ENCODE measurements around the gene GCDH.
"Not testable (repeated sequence)": the region's sequence is repeated elsewhere in the genome, so short reads cannot be mapped to it uniquely, and the experiment has no call there.

The GCDH gene

DNA sequence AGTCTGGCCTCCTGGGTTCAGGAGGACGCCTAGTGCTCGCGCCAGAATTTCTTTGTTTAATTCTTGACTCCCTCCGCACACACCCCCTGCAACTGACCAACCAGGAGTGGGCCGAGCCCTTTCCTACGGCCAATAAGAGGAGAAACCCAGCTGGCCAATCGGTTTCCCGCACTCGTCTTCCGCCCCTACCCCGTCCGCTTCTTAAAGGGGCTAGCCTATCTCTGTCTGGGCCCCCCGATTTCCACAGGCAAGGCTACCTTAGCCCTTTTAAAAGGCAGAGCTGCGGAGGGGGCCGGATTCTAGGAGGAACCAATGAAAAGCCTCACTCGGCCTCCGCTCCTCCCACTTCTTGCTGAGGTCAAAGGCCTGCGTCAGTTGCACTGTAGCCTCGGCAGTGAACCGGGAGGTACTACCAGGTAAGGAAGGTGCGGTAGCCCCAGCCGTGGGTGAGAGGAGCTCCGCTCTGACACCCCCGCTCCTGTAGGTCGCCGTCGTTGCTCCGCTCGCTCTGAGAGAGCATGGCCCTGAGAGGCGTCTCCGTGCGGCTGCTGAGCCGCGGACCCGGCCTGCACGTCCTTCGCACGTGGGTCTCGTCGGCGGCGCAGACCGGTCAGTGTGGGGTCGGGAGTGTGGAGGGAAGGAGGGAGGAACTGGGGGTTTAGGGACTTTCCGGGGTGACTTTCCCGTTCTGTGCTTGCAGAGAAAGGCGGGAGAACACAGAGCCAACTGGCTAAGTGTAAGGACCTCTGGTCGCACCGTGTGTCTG, at the start of gene GCDH:
Gene GCDH (plus strand): TSS at position 374 of the 766 bp plus-strand sequence. CDS start 145 bp downstream, at position 519.
- peak; percentile 100 for DNase-seq (ENCODE audit: low read depth)

GRCh38 chr19:12842511-12842910, 48.4 kb upstream of the GCDH start:
- no peak for DNase-seq (ENCODE audit: low read depth)

DNA sequence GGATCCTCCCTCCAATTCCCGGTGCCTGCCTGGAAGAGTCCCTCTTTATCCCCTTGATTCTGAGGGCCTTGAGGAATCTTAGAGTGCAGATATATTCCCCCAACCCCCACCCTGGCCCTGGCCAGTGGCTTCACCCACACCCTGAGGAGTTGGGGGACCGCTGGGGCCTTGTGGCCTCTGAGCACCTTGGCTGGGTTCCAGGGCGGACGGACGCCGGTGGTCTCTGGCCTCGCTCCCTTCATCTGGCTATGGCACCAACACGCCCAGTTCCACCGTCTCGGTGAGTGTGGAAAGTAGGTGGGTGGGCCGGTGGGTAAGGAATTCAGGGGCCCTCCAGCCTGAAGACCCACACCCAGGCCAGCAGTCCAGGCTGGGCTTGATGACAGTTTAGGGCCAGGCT, 47.6 kb upstream of the GCDH start:
- no peak for DNase-seq (ENCODE audit: low read depth)

DNA sequence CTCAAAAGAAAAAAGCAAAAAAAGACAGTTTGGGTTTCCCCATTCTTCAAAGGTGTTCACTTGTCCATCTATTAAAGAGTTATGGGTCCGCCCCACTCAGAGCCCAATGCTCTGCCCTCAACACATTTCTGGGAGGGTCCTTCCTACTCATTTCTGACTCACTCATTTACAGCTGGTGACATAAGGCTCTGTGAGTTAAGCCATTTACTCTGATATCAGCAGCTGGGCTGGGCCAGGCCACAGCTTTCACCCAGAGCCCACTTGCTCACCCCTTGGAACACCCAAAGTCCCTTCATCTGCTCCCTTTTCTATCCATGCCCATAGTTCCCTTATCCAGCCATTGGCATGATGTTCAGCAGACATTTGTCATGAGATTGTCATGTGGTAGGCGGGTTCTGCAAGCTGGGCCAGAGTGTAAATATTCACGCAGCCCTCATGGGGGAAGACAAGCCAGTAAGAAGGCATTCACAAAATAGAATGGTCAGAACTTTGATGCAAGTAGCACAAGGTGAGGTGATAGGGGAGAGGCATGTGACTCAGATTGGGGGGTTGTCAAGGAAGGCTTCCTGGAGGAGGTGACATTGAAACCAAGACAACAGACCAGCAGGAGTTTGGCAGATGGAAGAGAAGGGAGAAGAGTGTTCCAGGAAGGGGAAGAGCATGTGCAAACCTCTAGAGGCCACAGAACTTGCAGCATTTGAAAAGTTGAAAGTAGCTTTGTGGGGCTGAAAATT, 46.8 kb upstream of the GCDH start:
- no peak for DNase-seq (ENCODE audit: low read depth)

- not testable (repeated sequence) for DNase-seq (ENCODE audit: low read depth)
Measured at GRCh38 chr19:12846613-12847012, 44.3 kb upstream of the GCDH start.

GRCh38 chr19:12847159-12848139, 43.5 kb upstream of the GCDH start:
- peak; percentile 90 for DNase-seq (ENCODE audit: low read depth)

DNA sequence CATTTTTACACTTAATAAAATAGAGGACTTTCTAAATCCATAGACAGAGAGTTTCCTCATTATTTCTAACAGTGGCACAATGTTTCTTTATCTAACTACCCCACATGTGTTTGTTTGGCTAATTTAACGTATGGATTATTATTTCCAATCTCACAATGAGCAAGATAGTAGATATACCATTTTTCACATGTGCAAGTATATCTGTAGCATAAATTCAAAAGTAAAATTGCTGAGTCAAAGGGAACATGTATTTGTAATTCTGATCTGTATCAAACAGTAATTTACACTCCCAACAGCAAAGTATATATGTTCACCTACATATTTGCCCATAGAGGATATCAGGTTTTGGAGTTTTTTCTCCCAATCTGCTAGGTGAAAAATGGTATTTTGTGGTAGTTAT, 34.3 kb upstream of the GCDH start:
- no peak for DNase-seq (ENCODE audit: low read depth)

- no peak for DNase-seq (ENCODE audit: low read depth)
Measured at GRCh38 chr19:12858041-12858928, 32.7 kb upstream of the GCDH start.

- no peak for DNase-seq (ENCODE audit: low read depth)
Measured at GRCh38 chr19:12859546-12859945, 31.4 kb upstream of the GCDH start.

GRCh38 chr19:12864143-12864542, 26.8 kb upstream of the GCDH start:
- DNase-seq (ENCODE audit: low read depth), result no peak

GRCh38 chr19:12864721-12865715, 25.9 kb upstream of the GCDH start:
- DNase-seq (ENCODE audit: low read depth), result no peak

GRCh38 chr19:12865746-12866415, 25.1 kb upstream of the GCDH start:
- DNase-seq (ENCODE audit: low read depth), result no peak

DNA sequence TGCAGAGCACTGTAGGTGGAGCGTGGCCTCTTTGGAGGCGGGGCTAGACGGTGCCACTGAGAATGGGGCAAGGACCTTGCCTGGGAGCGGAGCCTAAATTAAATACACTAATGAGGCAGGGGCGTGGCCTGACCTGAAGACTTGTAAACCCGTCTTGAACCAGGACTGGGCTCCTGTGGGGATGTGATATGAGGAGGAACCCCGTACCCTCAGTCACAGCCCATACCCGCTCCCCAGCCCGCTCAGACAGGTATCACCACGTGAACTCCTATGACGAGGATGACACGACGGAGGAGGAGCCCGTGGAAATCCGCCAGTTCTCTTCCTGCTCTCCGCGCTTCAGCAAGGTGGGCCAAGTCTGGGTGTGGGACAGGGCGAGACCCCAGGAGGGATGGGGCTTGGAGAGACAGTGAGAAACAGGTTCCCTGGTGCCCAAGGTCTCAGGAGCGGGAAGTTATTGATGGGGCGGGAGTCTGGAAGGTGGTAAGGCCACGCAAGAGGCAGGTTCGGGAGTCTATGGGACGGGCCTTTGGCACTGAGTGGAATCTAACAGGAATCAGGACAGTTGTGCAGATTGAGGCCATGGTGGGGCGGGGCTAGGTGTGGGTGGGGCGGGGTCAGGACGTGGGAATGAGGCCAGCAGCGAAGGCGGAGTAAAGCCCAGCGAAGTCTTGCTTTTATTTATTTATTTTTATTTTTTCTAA, 24.4 kb upstream of the GCDH start:
- DNase-seq (ENCODE audit: low read depth), result no peak

DNA sequence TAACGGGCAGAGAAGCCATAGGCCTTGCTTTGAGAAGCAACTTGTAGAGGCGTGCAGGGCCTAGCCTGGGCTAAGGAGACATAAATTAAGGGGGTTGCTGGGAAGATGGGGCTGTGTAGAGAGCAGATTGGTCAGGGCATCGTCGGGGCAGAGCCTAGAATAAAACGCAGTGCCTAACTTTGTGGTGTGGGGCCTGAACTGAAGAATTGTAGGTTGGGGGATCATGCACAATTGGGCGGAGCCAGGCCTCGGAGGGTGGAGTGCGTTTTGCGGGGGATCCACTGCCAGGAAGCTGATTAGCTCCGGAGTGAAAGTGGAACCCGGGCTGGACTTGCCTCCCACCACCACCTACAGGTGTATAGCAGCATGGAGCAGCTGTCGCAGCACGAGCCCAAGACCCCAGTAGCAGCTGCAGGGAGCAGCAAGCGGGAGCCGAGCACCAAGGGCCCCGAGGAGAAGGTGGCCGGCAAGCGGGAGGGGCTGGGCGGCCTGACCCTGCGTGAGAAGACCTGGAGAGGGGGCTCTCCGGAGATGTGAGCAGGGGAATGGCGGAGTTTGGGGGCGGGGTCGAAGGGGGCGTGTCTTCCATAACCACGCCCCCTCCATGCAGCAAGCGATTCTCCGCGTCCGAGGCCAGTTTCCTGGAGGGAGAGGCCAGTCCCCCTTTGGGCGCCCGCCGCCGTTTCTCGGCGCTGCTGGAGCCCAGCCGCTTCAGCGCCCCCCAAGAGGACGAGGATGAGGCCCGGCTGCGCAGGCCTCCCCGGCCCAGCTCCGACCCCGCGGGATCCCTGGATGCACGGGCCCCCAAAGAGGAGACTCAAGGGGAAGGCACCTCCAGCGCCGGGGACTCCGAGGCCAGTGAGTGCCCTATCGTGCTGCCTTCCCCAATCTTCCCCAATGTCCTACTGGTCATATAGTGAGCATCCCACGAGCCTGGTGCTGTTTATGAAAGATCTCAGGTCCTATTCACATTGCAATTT, 23.6 kb upstream of the GCDH start:
- peak; percentile 64 for DNase-seq (ENCODE audit: low read depth)

GRCh38 chr19:12868540-12869112, 22.3 kb upstream of the GCDH start:
- DNase-seq (ENCODE audit: low read depth), result no peak

- no peak for DNase-seq (ENCODE audit: low read depth)
Measured at GRCh38 chr19:12871681-12872080, 19.3 kb upstream of the GCDH start.

GRCh38 chr19:12872255-12872654, 18.7 kb upstream of the GCDH start:
- no peak for DNase-seq (ENCODE audit: low read depth)
